HCT116 (cell line): ENCODE data around the gene AUTS2. TPM values are rescaled to one million over a fixed set of nuclear protein-coding genes. Genes with fewer than 3 reads are reported as not detected.

ENCODE experiments used
- ATAC-seq: fragments of 200-7000 bp; cut with Tn5 transposase; 2 replicates; pipeline ENCODE4 v1.9.1; 2020; ENCODE audit warnings: mild to moderate bottlenecking, moderate library complexity
- BruUV-seq: library from RNA; stranded (reverse); fragments of 400-500 nt; replicated peaks from 2 replicates; lab custom pipeline; 2021; lab: Mats Ljungman, UMichigan
- CTCF ChIA-PET: fragments of 300-600 bp; sonication (Branson Sonifier 250); formaldehyde crosslinking; loops from one replicate; lab custom pipeline; 2021; ENCODE audit warnings: antibody characterized with exemption; lab: Charles Lee
- POLR2A ChIA-PET: fragments of 300-600, 350-600 bp; sonication (Branson Sonifier 250); formaldehyde crosslinking; loops from one replicate; lab custom pipeline; 2021; ENCODE audit warnings: antibody characterized with exemption; lab: Charles Lee
- RAD21 ChIA-PET, 2 experiments: fragments of 300-600 bp; sonication (Branson Sonifier 250); formaldehyde crosslinking; loops; one replicate each; lab custom pipeline; 2023; ENCODE audit warnings: low total read pairs in 2 of 2; ENCODE audit not compliant: uncharacterized antibody in 2 of 2, unreplicated experiment in 2 of 2, low non-redundant PET in 1 of 2; lab: Charles Lee
- DNase-seq: peaks from one replicate; pipeline ENCODE4 v3.0.0-alpha.2; 2010; ENCODE audit warnings: low read depth, low spot score
- H2AFZ ChIP-seq: fragments of 200-600 bp; shearing (Covaris generic), sonication (generic); 2 replicates; pipeline ENCODE4 v1.6.1; 2017; ENCODE audit warnings: low read depth, mixed run types, mixed read lengths, antibody characterized with exemption, low read length; ENCODE audit not compliant: poor library complexity, severe bottlenecking
- H3K27ac ChIP-seq: 2 replicates; pipeline ENCODE4 v1.5.1; 2012; ENCODE audit warnings: low read depth, low read length
- H3K27me3 ChIP-seq: fragments of 200-600 bp; sonication (generic); 2 replicates; pipeline ENCODE4 v1.6.1; 2016; ENCODE audit warnings: mixed run types, low read length, mixed read lengths; ENCODE audit not compliant: insufficient read depth
- H3K36me3 ChIP-seq, 2 experiments: fragments of 200-500 bp in 1 of 2; fragments of 200-600 bp in 1 of 2; sonication (Bioruptor generic) in 1 of 2; sonication (generic) in 1 of 2; 2 replicates each; pipeline versions ENCODE4 v1.5.1 to v1.6.1; 2014 to 2016; ENCODE audit warnings: low read length in 2 of 2, inconsistent platforms in 1 of 2, mixed read lengths in 1 of 2, mixed run types in 1 of 2; ENCODE audit not compliant: insufficient read depth in 2 of 2, control insufficient read depth in 1 of 2
- H3K4me1 ChIP-seq, 2 experiments: fragments of 200-600 bp in 1 of 2; sonication (generic) in 1 of 2; 2 replicates each; pipeline versions ENCODE4 v1.5.1 to v1.6.1; 2012 to 2017; ENCODE audit warnings: low read length in 2 of 2, inconsistent platforms in 1 of 2, mild to moderate bottlenecking in 1 of 2, mixed read lengths in 1 of 2, mixed run types in 1 of 2, moderate library complexity in 1 of 2; ENCODE audit not compliant: insufficient read depth in 2 of 2, control insufficient read depth in 1 of 2
- H3K4me2 ChIP-seq: fragments of 200-600 bp; sonication (generic); 2 replicates; pipeline ENCODE4 v1.6.1; 2017; ENCODE audit warnings: mixed run types, low read length, mixed read lengths
- H3K4me3 ChIP-seq, 2 experiments: fragments of 200-600 bp in 1 of 2; sonication (generic) in 1 of 2; replicated peaks in 1 of 2; 2 replicates each; pipeline ENCODE4 v1.5.1; 2011 to 2016; ENCODE audit warnings: low read length in 2 of 2, control low read depth in 1 of 2, low read depth in 1 of 2, mild to moderate bottlenecking in 1 of 2, mixed read lengths in 1 of 2, mixed run types in 1 of 2
- H3K79me2 ChIP-seq: fragments of 200-600 bp; sonication (generic); 2 replicates; pipeline ENCODE4 v1.6.1; 2017; ENCODE audit warnings: mild to moderate bottlenecking, mixed run types, low read length, moderate library complexity, mixed read lengths; ENCODE audit not compliant: insufficient read depth
- H3K9ac ChIP-seq: fragments of 200-600 bp; sonication (generic); 2 replicates; pipeline ENCODE4 v1.6.1; 2016; ENCODE audit warnings: low read length, mixed read lengths
- H3K9me2 ChIP-seq: fragments of 200-600 bp; sonication (generic), shearing (Covaris generic); 2 replicates; pipeline ENCODE4 v1.6.1; 2017; ENCODE audit warnings: mixed run types, mild to moderate bottlenecking, moderate library complexity; ENCODE audit not compliant: insufficient read depth
- H3K9me3 ChIP-seq, 2 experiments: fragments of 200-500 bp in 1 of 2; fragments of 200-600 bp in 1 of 2; sonication (Bioruptor generic) in 1 of 2; sonication (generic) in 1 of 2; 2 replicates each; pipeline ENCODE4 v1.6.1; 2014 to 2017; ENCODE audit warnings: low read length in 2 of 2, mixed read lengths in 2 of 2, inconsistent platforms in 1 of 2, low read depth in 1 of 2, mild to moderate bottlenecking in 1 of 2, mixed run types in 1 of 2, moderate library complexity in 1 of 2; ENCODE audit not compliant: control insufficient read depth in 1 of 2, insufficient read depth in 1 of 2
- H4K20me1 ChIP-seq: fragments of 200-600 bp; sonication (generic), shearing (Covaris generic); 2 replicates; pipeline ENCODE4 v1.6.1; 2017; ENCODE audit warnings: mixed run types, mild to moderate bottlenecking, moderate library complexity; ENCODE audit not compliant: insufficient read depth
- CBX3 ChIP-seq: IDR thresholded peaks from 2 replicates; pipeline ENCODE4 v1.6.1; 2012; ENCODE audit warnings: low read depth
- CEBPB ChIP-seq: IDR thresholded peaks from 2 replicates; pipeline ENCODE4 v1.6.1; 2012; ENCODE audit warnings: low read depth
- EGR1 ChIP-seq: IDR thresholded peaks from 2 replicates; pipeline ENCODE4 v1.6.1; 2012; ENCODE audit warnings: low read depth
- ELF1 ChIP-seq: IDR thresholded peaks from 2 replicates; pipeline ENCODE4 v1.6.1; 2012; ENCODE audit warnings: low read depth, borderline replicate concordance
- EZH2 ChIP-seq: fragments of 200-600 bp; sonication (generic); IDR thresholded peaks from 2 replicates; pipeline ENCODE4 v1.6.1; 2017; ENCODE audit warnings: antibody characterized with exemption, mixed run types
- EZH2phosphoT487 ChIP-seq: fragments of 200-600 bp; IDR thresholded peaks from 2 replicates; pipeline ENCODE4 v1.6.1; 2018; ENCODE audit warnings: antibody characterized with exemption, borderline replicate concordance
- FOSL1 ChIP-seq: IDR thresholded peaks from 2 replicates; pipeline ENCODE4 v1.6.1; 2012; ENCODE audit warnings: low read depth
- POLR2A ChIP-seq: IDR thresholded peaks from 2 replicates; pipeline ENCODE4 v1.7.0; 2011; ENCODE audit warnings: borderline replicate concordance; ENCODE audit not compliant: insufficient read depth, insufficient read length; ENCODE audit errors: extremely low read depth
- POLR2AphosphoS5 ChIP-seq: IDR thresholded peaks from 2 replicates; pipeline ENCODE4 v1.6.1; 2011; ENCODE audit warnings: mild to moderate bottlenecking, low read depth, low read length, moderate library complexity
- RAD21 ChIP-seq: IDR thresholded peaks from 2 replicates; pipeline ENCODE4 v1.6.1; 2012; ENCODE audit warnings: low read depth, mild to moderate bottlenecking
- SRF ChIP-seq: IDR thresholded peaks from 2 replicates; pipeline ENCODE4 v1.6.1; 2012; ENCODE audit warnings: low read depth
- TCF7L2 ChIP-seq: IDR thresholded peaks from 2 replicates; pipeline ENCODE4 v1.7.0; 2011; ENCODE audit warnings: borderline replicate concordance, inconsistent platforms; ENCODE audit not compliant: insufficient read depth, insufficient read length; ENCODE audit errors: extremely low read depth
- YY1 ChIP-seq: IDR thresholded peaks from 2 replicates; pipeline ENCODE4 v1.6.1; 2011; ENCODE audit warnings: low read length, low read depth, moderate library complexity, mild to moderate bottlenecking; ENCODE audit not compliant: insufficient replicate concordance; ENCODE audit errors: extremely low read depth
- ZFX ChIP-seq: fragments of 450-650 bp; IDR thresholded peaks from 2 replicates; pipeline ENCODE4 v1.6.1; 2017
- ZNF274 ChIP-seq: fragments of 200-500 bp; sonication (Bioruptor generic); IDR thresholded peaks from 2 replicates; pipeline ENCODE4 v1.6.1; 2014; ENCODE audit warnings: mild to moderate bottlenecking, low read depth, low read length, inconsistent platforms
- intact Hi-C: fragments of 100-400 bp; cut with micrococcal nuclease; formaldehyde crosslinking; loops from 2 replicates; pipeline ENCODE4 v1.10.0; 2022
- total RNA-seq: library from RNA; stranded (reverse); gene quantifications from one replicate; pipeline ENCODE4 v1.2.1, GENCODE V29; 2021; ENCODE audit not compliant: unreplicated experiment
- TF ChIP-seq, protein P1 (sequence below): IDR thresholded peaks from 2 replicates; pipeline ENCODE4 v1.6.1; 2012; ENCODE audit warnings: low read depth
- TF ChIP-seq, protein P2 (sequence below): IDR thresholded peaks from 2 replicates; pipeline ENCODE4 v1.6.1; 2012
- TF ChIP-seq, protein P3 (sequence below): IDR thresholded peaks from 2 replicates; pipeline ENCODE4 v1.6.1; 2012
- TF ChIP-seq, protein P4 (sequence below): IDR thresholded peaks from 2 replicates; pipeline ENCODE4 v1.6.1; 2011; ENCODE audit warnings: mild to moderate bottlenecking, low read length, moderate library complexity; ENCODE audit not compliant: insufficient replicate concordance; ENCODE audit errors: extremely low read depth
- TF ChIP-seq, protein P5 (sequence below), 3 experiments: fragments of 200-600 bp in 1 of 3; sonication (generic) in 1 of 3; IDR thresholded peaks in 2 of 3; conservative IDR thresholded peaks in 1 of 3; 2 replicates each; pipeline ENCODE4 v1.5.1; 2012 to 2017; ENCODE audit warnings: low read depth in 2 of 3, low read length in 2 of 3, antibody characterized with exemption in 1 of 3, borderline replicate concordance in 1 of 3, control low read depth in 1 of 3, mild to moderate bottlenecking in 1 of 3, mixed read lengths in 1 of 3, mixed run types in 1 of 3, moderate library complexity in 1 of 3; ENCODE audit not compliant: insufficient read depth in 1 of 3

The AUTS2 gene
- total RNA-seq, 1 experiment from 2014 or later: 0.93 TPM

DNA sequence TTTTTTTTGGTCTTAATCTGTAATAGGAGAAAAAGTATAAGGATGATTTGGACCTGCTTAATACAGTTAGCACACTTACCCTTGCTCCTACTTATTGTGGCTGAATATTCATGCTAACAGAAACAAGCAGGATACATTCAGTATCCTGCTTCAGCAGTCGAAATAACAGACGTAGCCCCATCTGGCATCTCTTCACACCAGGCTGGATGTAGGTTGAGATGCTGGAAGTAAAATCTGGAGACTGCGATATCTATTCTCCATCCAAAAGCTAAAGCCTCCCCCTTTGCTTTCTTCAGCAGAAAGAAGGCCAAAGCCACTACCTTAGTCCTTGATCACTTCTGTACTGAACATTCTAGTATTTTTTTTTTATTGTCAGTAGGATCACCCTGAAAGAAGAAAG is 537.4 kb downstream of the AUTS2 start (continued):
- TF ChIP-seq, protein P1, sequence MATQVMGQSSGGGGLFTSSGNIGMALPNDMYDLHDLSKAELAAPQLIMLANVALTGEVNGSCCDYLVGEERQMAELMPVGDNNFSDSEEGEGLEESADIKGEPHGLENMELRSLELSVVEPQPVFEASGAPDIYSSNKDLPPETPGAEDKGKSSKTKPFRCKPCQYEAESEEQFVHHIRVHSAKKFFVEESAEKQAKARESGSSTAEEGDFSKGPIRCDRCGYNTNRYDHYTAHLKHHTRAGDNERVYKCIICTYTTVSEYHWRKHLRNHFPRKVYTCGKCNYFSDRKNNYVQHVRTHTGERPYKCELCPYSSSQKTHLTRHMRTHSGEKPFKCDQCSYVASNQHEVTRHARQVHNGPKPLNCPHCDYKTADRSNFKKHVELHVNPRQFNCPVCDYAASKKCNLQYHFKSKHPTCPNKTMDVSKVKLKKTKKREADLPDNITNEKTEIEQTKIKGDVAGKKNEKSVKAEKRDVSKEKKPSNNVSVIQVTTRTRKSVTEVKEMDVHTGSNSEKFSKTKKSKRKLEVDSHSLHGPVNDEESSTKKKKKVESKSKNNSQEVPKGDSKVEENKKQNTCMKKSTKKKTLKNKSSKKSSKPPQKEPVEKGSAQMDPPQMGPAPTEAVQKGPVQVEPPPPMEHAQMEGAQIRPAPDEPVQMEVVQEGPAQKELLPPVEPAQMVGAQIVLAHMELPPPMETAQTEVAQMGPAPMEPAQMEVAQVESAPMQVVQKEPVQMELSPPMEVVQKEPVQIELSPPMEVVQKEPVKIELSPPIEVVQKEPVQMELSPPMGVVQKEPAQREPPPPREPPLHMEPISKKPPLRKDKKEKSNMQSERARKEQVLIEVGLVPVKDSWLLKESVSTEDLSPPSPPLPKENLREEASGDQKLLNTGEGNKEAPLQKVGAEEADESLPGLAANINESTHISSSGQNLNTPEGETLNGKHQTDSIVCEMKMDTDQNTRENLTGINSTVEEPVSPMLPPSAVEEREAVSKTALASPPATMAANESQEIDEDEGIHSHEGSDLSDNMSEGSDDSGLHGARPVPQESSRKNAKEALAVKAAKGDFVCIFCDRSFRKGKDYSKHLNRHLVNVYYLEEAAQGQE: no peak

DNA sequence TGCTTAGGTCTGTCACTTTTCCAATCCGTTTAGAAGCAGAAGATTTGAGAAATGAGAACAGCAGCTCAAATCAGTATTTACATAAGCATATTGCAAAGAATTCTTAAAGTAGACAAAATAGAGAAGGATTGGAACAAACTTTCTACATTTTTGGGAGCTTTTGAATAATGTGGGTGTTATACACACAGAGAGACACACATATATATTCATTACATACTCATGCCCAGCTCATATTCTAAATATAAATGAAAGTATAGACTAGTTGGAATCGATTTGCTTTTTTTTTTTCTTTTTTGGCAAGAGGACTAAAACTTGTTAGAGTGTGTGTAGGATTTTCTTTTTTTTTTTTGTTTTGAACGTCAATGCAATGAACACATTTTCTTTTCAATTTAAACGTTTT is 538.9 kb downstream of the AUTS2 start:
- Histone ChIP-seq H3K4me1 (no peaks in the 10 kb centered on the region), H3K4me2 (no peak overlapping the region), H3K79me2 (no peaks in the 10 kb centered on the region), H3K9me3 (peaks cover 16 to 26% of the 10 kb centered on the region in 2 experiments; a peak in 2 of 4 replicates), H3K9ac (no peak overlapping the region), H2AFZ (no peak overlapping the region), H3K36me3 (no peaks in the 10 kb centered on the region), H3K27ac (no peak overlapping the region), H4K20me1 (no peaks in the 10 kb centered on the region), H3K27me3 (no peaks in the 10 kb centered on the region), H3K4me3 (no peak overlapping the region), H3K9me2 (no peaks in the 10 kb centered on the region)
- CTCF ChIA-PET: no interaction called here
- POLR2A ChIA-PET: no interaction called here
- ATAC-seq (no peak), DNase-seq (no peak)
- BruUV-seq: no TSS peak
- intact Hi-C loops: no loop called here
- RAD21 ChIA-PET: no interaction called here
- TF ChIP-seq, protein P2, sequence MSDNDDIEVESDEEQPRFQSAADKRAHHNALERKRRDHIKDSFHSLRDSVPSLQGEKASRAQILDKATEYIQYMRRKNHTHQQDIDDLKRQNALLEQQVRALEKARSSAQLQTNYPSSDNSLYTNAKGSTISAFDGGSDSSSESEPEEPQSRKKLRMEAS: no peak
- TF ChIP-seq YY1: no peak
- no peak for TF ChIP-seq ZFX
- TF ChIP-seq EGR1: no peak
- TF ChIP-seq SRF: no peak
- TF ChIP-seq, protein P3, sequence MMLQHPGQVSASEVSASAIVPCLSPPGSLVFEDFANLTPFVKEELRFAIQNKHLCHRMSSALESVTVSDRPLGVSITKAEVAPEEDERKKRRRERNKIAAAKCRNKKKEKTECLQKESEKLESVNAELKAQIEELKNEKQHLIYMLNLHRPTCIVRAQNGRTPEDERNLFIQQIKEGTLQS: no peak
- no peak for TF ChIP-seq RAD21
- TF ChIP-seq EZH2phosphoT487: no peak
- TF ChIP-seq, protein P4, sequence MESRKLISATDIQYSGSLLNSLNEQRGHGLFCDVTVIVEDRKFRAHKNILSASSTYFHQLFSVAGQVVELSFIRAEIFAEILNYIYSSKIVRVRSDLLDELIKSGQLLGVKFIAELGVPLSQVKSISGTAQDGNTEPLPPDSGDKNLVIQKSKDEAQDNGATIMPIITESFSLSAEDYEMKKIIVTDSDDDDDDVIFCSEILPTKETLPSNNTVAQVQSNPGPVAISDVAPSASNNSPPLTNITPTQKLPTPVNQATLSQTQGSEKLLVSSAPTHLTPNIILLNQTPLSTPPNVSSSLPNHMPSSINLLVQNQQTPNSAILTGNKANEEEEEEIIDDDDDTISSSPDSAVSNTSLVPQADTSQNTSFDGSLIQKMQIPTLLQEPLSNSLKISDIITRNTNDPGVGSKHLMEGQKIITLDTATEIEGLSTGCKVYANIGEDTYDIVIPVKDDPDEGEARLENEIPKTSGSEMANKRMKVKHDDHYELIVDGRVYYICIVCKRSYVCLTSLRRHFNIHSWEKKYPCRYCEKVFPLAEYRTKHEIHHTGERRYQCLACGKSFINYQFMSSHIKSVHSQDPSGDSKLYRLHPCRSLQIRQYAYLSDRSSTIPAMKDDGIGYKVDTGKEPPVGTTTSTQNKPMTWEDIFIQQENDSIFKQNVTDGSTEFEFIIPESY: no peak
- TF ChIP-seq POLR2AphosphoS5: no peak
- no peak for TF ChIP-seq POLR2A
- no peak for TF ChIP-seq CEBPB
- TF ChIP-seq EZH2: no peak
- TF ChIP-seq ZNF274: no peak
- TF ChIP-seq, protein P5, sequence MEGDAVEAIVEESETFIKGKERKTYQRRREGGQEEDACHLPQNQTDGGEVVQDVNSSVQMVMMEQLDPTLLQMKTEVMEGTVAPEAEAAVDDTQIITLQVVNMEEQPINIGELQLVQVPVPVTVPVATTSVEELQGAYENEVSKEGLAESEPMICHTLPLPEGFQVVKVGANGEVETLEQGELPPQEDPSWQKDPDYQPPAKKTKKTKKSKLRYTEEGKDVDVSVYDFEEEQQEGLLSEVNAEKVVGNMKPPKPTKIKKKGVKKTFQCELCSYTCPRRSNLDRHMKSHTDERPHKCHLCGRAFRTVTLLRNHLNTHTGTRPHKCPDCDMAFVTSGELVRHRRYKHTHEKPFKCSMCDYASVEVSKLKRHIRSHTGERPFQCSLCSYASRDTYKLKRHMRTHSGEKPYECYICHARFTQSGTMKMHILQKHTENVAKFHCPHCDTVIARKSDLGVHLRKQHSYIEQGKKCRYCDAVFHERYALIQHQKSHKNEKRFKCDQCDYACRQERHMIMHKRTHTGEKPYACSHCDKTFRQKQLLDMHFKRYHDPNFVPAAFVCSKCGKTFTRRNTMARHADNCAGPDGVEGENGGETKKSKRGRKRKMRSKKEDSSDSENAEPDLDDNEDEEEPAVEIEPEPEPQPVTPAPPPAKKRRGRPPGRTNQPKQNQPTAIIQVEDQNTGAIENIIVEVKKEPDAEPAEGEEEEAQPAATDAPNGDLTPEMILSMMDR (IDR thresholded peaks at IDR 0.05 in 2 of 3, conservative IDR thresholded peaks at IDR 0.05 in 1 of 3; ENCODE audit: borderline replicate concordance in 1 of 3, insufficient read depth in 1 of 3, low read depth in 2 of 3, low read length in 2 of 3): no peak
- TF ChIP-seq FOSL1: no peak
- no peak for TF ChIP-seq CBX3
- TF ChIP-seq TCF7L2: no peak
- TF ChIP-seq ELF1: no peak
